Neural progenitor cell (in vitro differentiated cells): Measurements from ENCODE around the gene LPP. TPM values are rescaled to one million over a fixed set of nuclear protein-coding genes. Genes with fewer than 3 reads are reported as not detected.
A peak's percentile ranks its signal among the peaks of the same experiment; 100 is the strongest.

ENCODE experiments used
- DNase-seq: peaks from one replicate; pipeline ENCODE4 v3.0.0-alpha.2; 2016; ENCODE audit warnings: low spot score
- H2AFZ ChIP-seq: fragments of 200-600 bp; sonication (generic); replicated peaks from 2 replicates; pipeline ENCODE4 v1.6.1; 2016; ENCODE audit warnings: antibody characterized with exemption
- H3F3A ChIP-seq: fragments of 200-600 bp; sonication (generic); 2 replicates; pipeline ENCODE4 v1.6.1; 2016; ENCODE audit warnings: antibody characterized with exemption, low read depth
- H3K27ac ChIP-seq: fragments of 200-600 bp; sonication (generic); 2 replicates; pipeline ENCODE4 v1.5.1; 2016; ENCODE audit warnings: mild to moderate bottlenecking
- H3K27me3 ChIP-seq: fragments of 200-600 bp; sonication (generic); 2 replicates; pipeline ENCODE4 v1.6.1; 2016; ENCODE audit warnings: mild to moderate bottlenecking, moderate library complexity
- H3K36me3 ChIP-seq: fragments of 200-600 bp; sonication (generic); 2 replicates; pipeline ENCODE4 v1.5.1; 2016
- H3K4me1 ChIP-seq: fragments of 200-600 bp; sonication (generic); 2 replicates; pipeline ENCODE4 v1.6.1; 2016; ENCODE audit warnings: mixed run types
- H3K4me2 ChIP-seq: fragments of 200-600 bp; sonication (generic); 2 replicates; pipeline ENCODE4 v1.6.1; 2016
- H3K4me3 ChIP-seq: fragments of 200-600 bp; sonication (generic); 2 replicates; pipeline ENCODE4 v1.5.1; 2016
- H3K79me2 ChIP-seq: fragments of 200-600 bp; sonication (generic); 2 replicates; pipeline ENCODE4 v1.6.1; 2016; ENCODE audit warnings: low read depth
- H3K9ac ChIP-seq: fragments of 200-600 bp; sonication (generic); 2 replicates; pipeline ENCODE4 v1.6.1; 2016
- H3K9me3 ChIP-seq: fragments of 200-600 bp; sonication (generic); 2 replicates; pipeline ENCODE4 v1.5.1; 2016; ENCODE audit warnings: low read depth
- H4K20me1 ChIP-seq: fragments of 200-600 bp; sonication (generic); 2 replicates; pipeline ENCODE4 v1.6.1; 2016; ENCODE audit warnings: low read depth
- H3K27ac Mint-ChIP-seq: 3 replicates; pipeline ENCODE4 v1.8.0; 2021; ENCODE audit warnings: mixed read lengths
- H3K27me3 Mint-ChIP-seq: 2 replicates; pipeline ENCODE4 v1.8.0; 2022; ENCODE audit warnings: low read depth, mild to moderate bottlenecking, inconsistent platforms, moderate library complexity, mixed read lengths; ENCODE audit not compliant: insufficient read depth
- H3K36me3 Mint-ChIP-seq: 3 replicates; pipeline ENCODE4 v1.8.0; 2021; ENCODE audit warnings: mixed read lengths
- H3K4me1 Mint-ChIP-seq: 3 replicates; pipeline ENCODE4 v1.8.0; 2021; ENCODE audit warnings: mixed read lengths
- H3K4me3 Mint-ChIP-seq: 3 replicates; pipeline ENCODE4 v1.8.0; 2021; ENCODE audit warnings: mild to moderate bottlenecking, moderate library complexity, mixed read lengths
- H3K9me3 Mint-ChIP-seq: 3 replicates; pipeline ENCODE4 v1.8.0; 2020; ENCODE audit warnings: mixed read lengths
- CTCF ChIP-seq: fragments of 200-600 bp; sonication (generic); IDR thresholded peaks from 2 replicates; pipeline ENCODE4 v1.5.1; 2017; ENCODE audit warnings: antibody characterized with exemption, mild to moderate bottlenecking
- EZH2 ChIP-seq: fragments of 200-600 bp; sonication (generic); IDR thresholded peaks from 2 replicates; pipeline ENCODE4 v1.6.1; 2017; ENCODE audit warnings: antibody characterized with exemption, mild to moderate bottlenecking, moderate library complexity
- EZH2phosphoT487 ChIP-seq: fragments of 200-600 bp; sonication (generic); IDR thresholded peaks from 2 replicates; pipeline ENCODE4 v1.6.1; 2017; ENCODE audit warnings: antibody characterized with exemption
- total RNA-seq: library from RNA; depleted of rRNA; stranded (reverse); fragments of >200 nt; gene quantifications from 2 replicates; pipeline ENCODE4 v1.2.3, GENCODE V29; 2015; ENCODE audit warnings: low replicate concordance

The LPP gene
- total RNA-seq, 1 donor from 2014 or later: 18.9 TPM

DNA sequence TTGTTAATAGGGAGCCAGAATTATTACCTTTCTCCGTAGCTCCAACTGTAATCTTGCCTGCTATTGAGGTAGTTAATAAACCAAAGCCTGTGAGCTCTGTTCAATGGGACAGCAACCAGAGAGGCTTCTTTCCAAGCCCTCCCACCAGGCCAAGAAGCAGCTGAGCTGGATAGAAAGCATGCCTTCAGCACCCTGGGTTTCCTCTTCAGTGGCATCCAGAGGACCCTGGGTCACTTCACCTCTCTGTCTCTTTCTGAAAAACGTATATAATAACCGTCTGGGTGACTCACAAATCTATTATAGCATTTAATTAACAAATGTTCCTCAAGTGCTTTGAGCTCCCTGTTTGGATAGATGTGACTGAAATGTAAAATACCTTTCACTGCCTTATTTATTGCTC, 420.0 kb downstream of the LPP start:
- H4K20me1 ChIP-seq: peaks cover 9% of the 10 kb centered on the region
- no peaks in the 10 kb centered on the region for H3K27me3 ChIP-seq
- H3F3A ChIP-seq: no peaks in the 10 kb centered on the region
- Mint-ChIP-seq H3K27me3 (no peaks in the 10 kb centered on the region), H3K4me1 (peaks cover 26% of the 10 kb centered on the region), H3K4me3 (no peak overlapping the region), H3K9me3 (no peaks in the 10 kb centered on the region), H3K36me3 (peaks cover under 1% of the 10 kb centered on the region), H3K27ac (no peak overlapping the region)
- H2AFZ ChIP-seq: no peak overlapping the region
- H3K4me3 ChIP-seq: no peak overlapping the region
- H3K9ac ChIP-seq: no peak overlapping the region
- H3K4me1 ChIP-seq: peaks cover 38% of the 10 kb centered on the region
- H3K36me3 ChIP-seq: no peaks in the 10 kb centered on the region
- no peaks in the 10 kb centered on the region for H3K9me3 ChIP-seq
- no peaks in the 10 kb centered on the region for H3K79me2 ChIP-seq
- TF ChIP-seq EZH2 (no peak), CTCF (no peak), EZH2phosphoT487 (no peak)
- H3K4me2 ChIP-seq: no peak overlapping the region
- peak; percentile 33 for DNase-seq
- H3K27ac ChIP-seq: no peak overlapping the region

DNA sequence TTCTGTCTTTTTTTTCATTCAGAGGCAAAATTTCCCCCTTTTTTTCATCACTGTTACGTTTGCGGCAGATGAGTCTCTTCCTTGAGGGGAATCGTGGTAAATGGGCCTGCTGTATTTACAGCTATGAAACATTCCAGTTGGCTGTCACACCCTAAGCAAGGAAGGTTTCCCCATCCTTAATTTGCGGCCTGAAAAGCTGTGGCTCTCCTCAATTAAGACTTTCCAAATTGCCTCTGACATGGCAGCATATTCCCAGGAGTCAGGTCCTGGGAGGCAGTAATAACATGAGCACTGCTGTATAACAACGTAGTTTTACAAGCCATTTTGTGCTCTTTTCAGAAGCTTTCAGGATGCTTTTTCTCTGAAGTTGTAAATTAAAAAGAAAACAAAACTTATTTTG, 420.9 kb downstream of the LPP start:
- no peak overlapping the region for H3K9ac ChIP-seq
- peaks cover 8% of the 10 kb centered on the region for H4K20me1 ChIP-seq
- H3K4me2 ChIP-seq: peak overlapping the region; percentile 25
- no peak overlapping the region for H2AFZ ChIP-seq
- Mint-ChIP-seq H3K27ac (no peak overlapping the region), H3K4me3 (no peak overlapping the region), H3K4me1 (peaks cover 26% of the 10 kb centered on the region), H3K36me3 (peaks cover 2% of the 10 kb centered on the region), H3K9me3 (no peaks in the 10 kb centered on the region), H3K27me3 (no peaks in the 10 kb centered on the region)
- no peaks in the 10 kb centered on the region for H3K9me3 ChIP-seq
- H3K27me3 ChIP-seq: no peaks in the 10 kb centered on the region
- TF ChIP-seq EZH2: no peak
- no peak for TF ChIP-seq EZH2phosphoT487
- no peak for TF ChIP-seq CTCF
- no peak overlapping the region for H3K27ac ChIP-seq
- H3K36me3 ChIP-seq: no peaks in the 10 kb centered on the region
- no peak overlapping the region for H3K4me3 ChIP-seq
- no peaks in the 10 kb centered on the region for H3F3A ChIP-seq
- H3K79me2 ChIP-seq: no peaks in the 10 kb centered on the region
- no peak for DNase-seq
- H3K4me1 ChIP-seq: peaks cover 37% of the 10 kb centered on the region

GRCh38 chr3:188575501-188575900, 421.5 kb downstream of the LPP start:
- H3K27ac Mint-ChIP-seq: no peak overlapping the region
- H3K9me3 ChIP-seq: no peaks in the 10 kb centered on the region
- H3F3A ChIP-seq: no peaks in the 10 kb centered on the region
- H3K27me3 Mint-ChIP-seq: no peaks in the 10 kb centered on the region
- DNase-seq: no peak
- H3K9ac ChIP-seq: no peak overlapping the region
- no peak overlapping the region for H3K4me3 Mint-ChIP-seq
- no peak for TF ChIP-seq CTCF
- no peak for TF ChIP-seq EZH2
- no peak for TF ChIP-seq EZH2phosphoT487
- H3K27me3 ChIP-seq: no peaks in the 10 kb centered on the region
- H3K4me3 ChIP-seq: no peak overlapping the region
- peaks cover 22% of the 10 kb centered on the region for H3K4me1 Mint-ChIP-seq
- peak overlapping the region; percentile 25 for H3K4me2 ChIP-seq
- H4K20me1 ChIP-seq: peaks cover 2% of the 10 kb centered on the region
- peaks cover 2% of the 10 kb centered on the region for H3K36me3 Mint-ChIP-seq
- no peak overlapping the region for H2AFZ ChIP-seq
- no peak overlapping the region for H3K27ac ChIP-seq
- H3K79me2 ChIP-seq: no peaks in the 10 kb centered on the region
- no peaks in the 10 kb centered on the region for H3K36me3 ChIP-seq
- H3K4me1 ChIP-seq: peaks cover 31% of the 10 kb centered on the region
- no peaks in the 10 kb centered on the region for H3K9me3 Mint-ChIP-seq
